Fibroblast of lung (primary cell): ENCODE results near the gene DOHH. TPM values are rescaled to one million over a fixed set of nuclear protein-coding genes. Genes with fewer than 3 reads are reported as not detected.
"Not testable (repeated sequence)": the region's sequence is repeated elsewhere in the genome, so short reads cannot be mapped to it uniquely, and the experiment has no call there.

Experiments used
- DNase-seq, 2 donors: peaks; one replicate each; pipeline versions ENCODE4 v3.0.0 to v3.0.0-alpha.2; 2010; ENCODE audit warnings: low read depth in 2 of 2
- H2AFZ ChIP-seq: 2 replicates; pipeline ENCODE4 v1.5.1; 2012; ENCODE audit warnings: low read length, control low read depth, inconsistent platforms
- H3K27ac ChIP-seq: 2 replicates; pipeline ENCODE4 v1.5.1; 2011; ENCODE audit warnings: low read length, control low read depth; ENCODE audit not compliant: insufficient read depth
- H3K27me3 ChIP-seq: 2 replicates; pipeline ENCODE4 v1.5.1; 2011; ENCODE audit warnings: mild to moderate bottlenecking, low read length; ENCODE audit not compliant: control insufficient read depth, insufficient read depth
- H3K36me3 ChIP-seq: 2 replicates; pipeline ENCODE4 v1.5.1; 2011; ENCODE audit warnings: low read length; ENCODE audit not compliant: control insufficient read depth, insufficient read depth
- H3K4me1 ChIP-seq: 2 replicates; pipeline ENCODE4 v1.5.1; 2011; ENCODE audit warnings: low read length; ENCODE audit not compliant: control insufficient read depth, insufficient read depth; ENCODE audit errors: extremely low read depth
- H3K4me2 ChIP-seq: 2 replicates; pipeline ENCODE4 v1.5.1; 2011; ENCODE audit warnings: low read length, control low read depth; ENCODE audit not compliant: insufficient read depth; ENCODE audit errors: extremely low read depth
- H3K4me3 ChIP-seq, 4 experiments: fragments of 200-600 bp in 1 of 4; sonication (generic) in 1 of 4; replicated peaks in 1 of 4; 2 replicates each; pipeline ENCODE4 v1.5.1; 2011 to 2016; ENCODE audit warnings: low read length in 4 of 4, low read depth in 3 of 4, mild to moderate bottlenecking in 3 of 4, control low read depth in 2 of 4, inconsistent platforms in 1 of 4, mixed read lengths in 1 of 4; ENCODE audit not compliant: insufficient read depth in 1 of 4; ENCODE audit errors: control extremely low read depth in 1 of 4
- H3K79me2 ChIP-seq: 2 replicates; pipeline ENCODE4 v1.5.1; 2012; ENCODE audit warnings: mild to moderate bottlenecking, low read length, inconsistent platforms; ENCODE audit not compliant: control insufficient read depth, insufficient read depth
- H3K9ac ChIP-seq: 2 replicates; pipeline ENCODE4 v1.5.1; 2011; ENCODE audit warnings: mild to moderate bottlenecking, low read length, control low read depth; ENCODE audit not compliant: insufficient read depth
- H3K9me3 ChIP-seq: 2 replicates; pipeline ENCODE4 v1.5.1; 2012; ENCODE audit warnings: low read depth, low read length; ENCODE audit not compliant: control insufficient read depth, insufficient read depth
- H4K20me1 ChIP-seq: 2 replicates; pipeline ENCODE4 v1.5.1; 2011; ENCODE audit warnings: low read length; ENCODE audit not compliant: control insufficient read depth, insufficient read depth; ENCODE audit errors: extremely low read depth
- CTCF ChIP-seq, 2 donors: IDR thresholded peaks in 1 of 2; conservative IDR thresholded peaks in 1 of 2; 1 replicate in 1 of 2; 2 replicates in 1 of 2; pipeline ENCODE4 v1.5.1; 2011 to 2012; ENCODE audit warnings: low read length in 2 of 2, control low read depth in 1 of 2, inconsistent platforms in 1 of 2, low read depth in 1 of 2, mild to moderate bottlenecking in 1 of 2
- EZH2 ChIP-seq: IDR thresholded peaks from 2 replicates; pipeline ENCODE4 v1.5.1; 2012; ENCODE audit warnings: low read length, control low read depth, mild to moderate bottlenecking; ENCODE audit errors: missing control alignments
- polyA plus RNA-seq, 2 donors: library from polyadenylated mRNA; depleted of rRNA in 1 of 2; stranded (reverse) in 1 of 2; unstranded in 1 of 2; fragments of >200 nt; gene quantifications; 2 replicates each; pipeline ENCODE4 v1.2.1, GENCODE V29; 2011 to 2012; ENCODE audit warnings: missing spikeins in 1 of 2
- total RNA-seq: library from RNA; depleted of rRNA; stranded (reverse); fragments of >200 nt; gene quantifications from 2 replicates; pipeline ENCODE4 v1.2.1, GENCODE V29; 2014

Gene DOHH
- total and polyA plus RNA-seq, 2 donors (not counting 1 experiment from before 2014, with no cell fraction given) = 4.1 to 10.1 TPM

- Histone ChIP-seq H4K20me1 (no peaks in the 10 kb centered on the region), H3K4me2 (no peak overlapping the region), H3K79me2 (peaks cover 32% of the 10 kb centered on the region), H3K36me3 (peaks cover 36% of the 10 kb centered on the region), H3K4me1 (peaks cover 14% of the 10 kb centered on the region), H2AFZ (no peak overlapping the region), H3K9ac (no peak overlapping the region), H3K27ac (no peak overlapping the region), H3K27me3 (no peaks in the 10 kb centered on the region), H3K9me3 (no peaks in the 10 kb centered on the region), H3K4me3 (no peak overlapping the region)
- DNase-seq = no peak
- TF ChIP-seq EZH2 = no peak
- TF ChIP-seq CTCF (conservative IDR thresholded peaks at IDR 0.05 in 1 of 2, IDR thresholded peaks at IDR 0.05 in 1 of 2; ENCODE audit: low read depth in 1 of 2, low read length in 2 of 2) = no peak
Observed at GRCh38 chr19:3453840-3454239, 46.6 kb downstream of the DOHH start.

- Histone ChIP-seq H3K79me2 (peaks cover 32% of the 10 kb centered on the region), H3K36me3 (peaks cover 38% of the 10 kb centered on the region)
- H3K4me3 ChIP-seq, H3K4me1 ChIP-seq, H3K9me3 ChIP-seq, H3K4me2 ChIP-seq, H3K9ac ChIP-seq, H3K27me3 ChIP-seq, H3K27ac ChIP-seq, H2AFZ ChIP-seq, DNase-seq, H4K20me1 ChIP-seq: not testable (repeated sequence)
Observed at GRCh38 chr19:3452942-3453214, 47.6 kb downstream of the DOHH start.

GRCh38 chr19:3452171-3452941, 48.1 kb downstream of the DOHH start:
- DNase-seq = no peak
- H3K9ac ChIP-seq = no peak overlapping the region

More at GRCh38 chr19:3452171-3452941, 48.1 kb downstream of the DOHH start:
- no peak overlapping the region for H3K4me2 ChIP-seq
- H3K27me3 ChIP-seq = no peaks in the 10 kb centered on the region
- peaks cover 5% of the 10 kb centered on the region for H3K4me1 ChIP-seq
- peak overlapping the region; percentile 94 for H3K27ac ChIP-seq
- H3K36me3 ChIP-seq = peaks cover 40% of the 10 kb centered on the region
- H2AFZ ChIP-seq = no peak overlapping the region
- no peaks in the 10 kb centered on the region for H4K20me1 ChIP-seq
- TF ChIP-seq CTCF (conservative IDR thresholded peaks at IDR 0.05 in 1 of 2, IDR thresholded peaks at IDR 0.05 in 1 of 2; ENCODE audit: low read depth in 1 of 2, low read length in 2 of 2) (no peak), EZH2 (no peak)
- no peaks in the 10 kb centered on the region for H3K9me3 ChIP-seq
- no peak overlapping the region for H3K4me3 ChIP-seq
- peaks cover 33% of the 10 kb centered on the region for H3K79me2 ChIP-seq
